HepG2 (cell line): ENCODE measurements around the gene PRM3. TPM values are rescaled to one million over a fixed set of nuclear protein-coding genes. Genes with fewer than 3 reads are reported as not detected.

ENCODE experiments used
- GPBP1L1 ChIP-seq: sonication (generic); formaldehyde crosslinking; IDR thresholded peaks from 2 replicates; pipeline ENCODE4 v1.5.0; 2020; ENCODE audit warnings: mild to moderate bottlenecking, missing genetic modification reagents
- HNF4A ChIP-seq: sonication (generic); formaldehyde crosslinking; IDR thresholded peaks from 2 replicates; pipeline ENCODE4 v1.4.0; 2020; ENCODE audit warnings: missing genetic modification reagents
- KLF6 ChIP-seq: IDR thresholded peaks from 2 replicates; pipeline ENCODE4 v1.8.0; 2016; ENCODE audit warnings: missing biosample characterization, missing genetic modification reagents
- MED13 ChIP-seq: sonication (generic); formaldehyde crosslinking; IDR thresholded peaks from 2 replicates; pipeline ENCODE4 v1.5.0; 2020; ENCODE audit warnings: missing genetic modification reagents
- MED8 ChIP-seq: sonication (generic); formaldehyde crosslinking; IDR thresholded peaks from 2 replicates; pipeline ENCODE4 v1.8.1; 2023; ENCODE audit warnings: mild to moderate bottlenecking, missing genetic modification reagents; ENCODE audit not compliant: insufficient replicate concordance
- NCOA1 ChIP-seq: sonication (generic); formaldehyde crosslinking; IDR thresholded peaks from 2 replicates; pipeline ENCODE4 v1.9.0; 2021; ENCODE audit warnings: missing genetic modification reagents
- NFAT5 ChIP-seq: sonication (generic); formaldehyde crosslinking; IDR thresholded peaks from 2 replicates; pipeline ENCODE4 v1.4.0; 2020; ENCODE audit warnings: missing genetic modification reagents
- PAXIP1 ChIP-seq: sonication (generic); formaldehyde crosslinking; conservative IDR thresholded peaks from 2 replicates; pipeline ENCODE4 v1.4.0; 2020; ENCODE audit warnings: mild to moderate bottlenecking, missing genetic modification reagents, moderate library complexity
- SALL2 ChIP-seq: sonication (generic); formaldehyde crosslinking; IDR thresholded peaks from 2 replicates; pipeline ENCODE4 v1.8.1; 2023; ENCODE audit warnings: mild to moderate bottlenecking, missing genetic modification reagents, inconsistent platforms
- ZBTB8A ChIP-seq: sonication (generic); formaldehyde crosslinking; IDR thresholded peaks from 2 replicates; pipeline ENCODE4 v1.4.0; 2020; ENCODE audit warnings: mild to moderate bottlenecking, low read depth, missing genetic modification reagents, borderline replicate concordance
- ZEB1 ChIP-seq: IDR thresholded peaks from 2 replicates; pipeline ENCODE4 v1.6.1; 2012; ENCODE audit warnings: mild to moderate bottlenecking, low read depth, inconsistent platforms; ENCODE audit not compliant: insufficient replicate concordance
- ZNF256 ChIP-seq: sonication (generic); formaldehyde crosslinking; conservative IDR thresholded peaks from 2 replicates; pipeline ENCODE4 v1.4.0; 2020; ENCODE audit warnings: missing genetic modification reagents
- ZNF619 ChIP-seq: sonication (generic); formaldehyde crosslinking; IDR thresholded peaks from 2 replicates; pipeline ENCODE4 v1.4.0; 2020; ENCODE audit warnings: mild to moderate bottlenecking, missing genetic modification reagents
- ZNF800 ChIP-seq: sonication (generic); formaldehyde crosslinking; IDR thresholded peaks from 2 replicates; pipeline ENCODE4 v1.4.0; 2020; ENCODE audit warnings: missing genetic modification reagents
- ZNF850 ChIP-seq: sonication (generic); formaldehyde crosslinking; conservative IDR thresholded peaks from 2 replicates; pipeline ENCODE4 v1.9.0; 2021; ENCODE audit warnings: mild to moderate bottlenecking, missing genetic modification reagents
- polyA plus RNA-seq, 8 experiments: library from polyadenylated mRNA; depleted of rRNA in 3 of 8; stranded (reverse) in 7 of 8; unstranded in 1 of 8; fragments of >200 nt; fragmentation: Illumina TruSeq in 4 of 8; extraction: Trizol in 4 of 8; gene quantifications; 2 replicates each; pipeline versions ENCODE4 v1.2.1 to v1.2.3, GENCODE V29; 2011 to 2016; ENCODE audit warnings: low read depth in 4 of 8, missing spikeins in 1 of 8, mixed read lengths in 1 of 8; ENCODE audit not compliant: insufficient read depth in 1 of 8
- total RNA-seq, 5 experiments: library from RNA; depleted of rRNA; stranded (reverse); fragments of >200 nt; fragmentation: Illumina TruSeq; extraction: Trizol; gene quantifications; 2 replicates each; pipeline ENCODE4 v1.2.3, GENCODE V29; 2016; ENCODE audit warnings: low read depth in 1 of 5

The PRM3 gene
- total and polyA plus RNA-seq, 2 of the 13 experiments (the other 11 are each of a cell fraction or from before 2014, with no cell fraction given) = not detected

- TF ChIP-seq NFAT5 (CRISPR knock-in tag) = 0 out of 2 replicates have a peak, but pooled peaks have one; percentile 15
- peak; percentile 60; the same call in 1 of the 2 replicates for TF ChIP-seq KLF6 (CRISPR knock-in tag)
- no peak for TF ChIP-seq GPBP1L1 (CRISPR knock-in tag)
- 0 out of 2 replicates have a peak, but pooled peaks have one; percentile 28 for TF ChIP-seq ZNF256 (CRISPR knock-in tag)
- peak; percentile 85 for TF ChIP-seq ZNF800
- TF ChIP-seq MED8 (CRISPR knock-in tag) = peak; percentile 34
- 0 out of 2 replicates have a peak, but pooled peaks have one; percentile 39 for TF ChIP-seq ZNF619
- TF ChIP-seq SALL2 (CRISPR knock-in tag) = 0 out of 2 replicates have a peak, but pooled peaks have one; percentile 51
- peak; percentile 94 for TF ChIP-seq HNF4A (CRISPR knock-in tag)
- no peak for TF ChIP-seq ZNF850 (CRISPR knock-in tag)
- peak; percentile 87; the same call in 1 of the 2 replicates for TF ChIP-seq NCOA1 (CRISPR knock-in tag)
- TF ChIP-seq PAXIP1 = peak; percentile 87
- TF ChIP-seq ZBTB8A (CRISPR knock-in tag) = no peak
- peak; percentile 87 for TF ChIP-seq ZEB1
- no peak; the same call in 1 of the 2 replicates for TF ChIP-seq MED13 (CRISPR knock-in tag)
Measured at GRCh38 chr16:11306997-11307638, 33.7 kb upstream of the PRM3 start (continued).
